HT1080 (cell line): ENCODE measurements around the gene CSNK2B. TPM values are rescaled to one million over a fixed set of nuclear protein-coding genes. Genes with fewer than 3 reads are reported as not detected.

Experiments
- DNase-seq: peaks from one replicate; pipeline ENCODE4 v3.0.0-alpha.2; 2015; ENCODE audit warnings: low read depth
- small RNA-seq: library from RNA; depleted of rRNA; stranded (forward); fragments of <200 nt; gene quantifications from one replicate; pipeline ENCODE3, GENCODE V24; 2014
- total RNA-seq: library from RNA; depleted of rRNA; stranded (reverse); fragments of >200 nt; shearing (Covaris generic); gene quantifications from 2 replicates; pipeline ENCODE4 v1.2.3, GENCODE V29; 2014; rRNA removed

CSNK2B gene
- total RNA-seq, 1 experiment from 2014 or later: 357 TPM

DNA sequence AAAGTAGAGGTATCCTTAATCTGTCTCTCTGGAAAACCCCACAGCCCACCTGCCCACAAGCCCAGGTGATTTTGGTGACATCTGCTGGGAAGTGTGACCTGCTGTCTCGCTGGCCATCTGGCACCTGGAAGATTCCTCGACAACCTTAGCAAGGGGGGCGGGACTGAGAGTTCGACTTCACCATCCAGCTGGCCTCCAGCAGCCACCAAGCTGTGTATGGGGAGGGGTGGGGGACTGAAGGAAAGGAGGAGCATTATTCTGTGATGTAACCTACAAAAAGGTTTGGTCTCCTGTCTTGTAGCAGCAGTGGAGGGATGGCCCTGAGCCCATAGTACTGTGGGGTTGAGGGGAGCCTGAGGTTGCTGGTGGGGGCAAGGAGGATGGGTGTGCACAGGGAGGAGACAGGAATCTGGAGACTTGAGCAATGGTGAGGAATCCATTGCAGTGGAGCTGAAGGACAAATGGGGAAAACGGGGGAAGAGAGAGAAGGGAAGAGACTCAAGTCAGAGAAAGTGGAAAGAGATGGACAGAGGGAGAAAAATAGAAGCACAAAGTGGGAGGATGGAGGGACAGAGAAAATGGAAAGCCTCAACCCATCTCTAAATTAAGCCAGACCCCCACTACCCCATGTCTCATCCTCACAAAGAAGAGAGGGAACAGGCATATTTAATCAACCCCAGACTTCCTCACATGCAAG is 44.8 kb downstream of the CSNK2B start:
- no peak for DNase-seq

GRCh38 chr6:31711233-31711632 is 45.4 kb downstream of the CSNK2B start:
- DNase-seq: no peak

GRCh38 chr6:31712296-31712695 is 46.4 kb downstream of the CSNK2B start:
- DNase-seq: peak; percentile 25

DNA sequence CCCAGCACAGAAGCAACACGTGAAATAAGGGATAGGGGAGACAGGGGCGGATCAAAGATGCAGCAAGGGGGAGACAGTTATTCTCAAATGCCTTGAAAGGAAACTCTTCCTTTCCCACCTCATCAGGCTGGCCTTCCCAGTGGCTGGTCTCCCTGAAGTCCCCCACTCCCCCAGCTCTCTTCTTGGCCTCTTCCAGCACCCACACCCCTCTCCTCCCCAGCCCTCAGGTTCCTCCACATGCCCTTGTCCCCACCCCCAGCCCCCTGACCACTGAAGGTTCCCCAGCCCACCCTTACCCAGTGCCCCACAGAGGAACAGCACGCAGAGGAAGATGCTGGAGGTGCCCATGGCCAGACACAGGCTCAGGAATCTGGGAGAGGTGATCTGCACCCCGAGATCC is 47.6 kb downstream of the CSNK2B start:
- no peak for DNase-seq

DNA sequence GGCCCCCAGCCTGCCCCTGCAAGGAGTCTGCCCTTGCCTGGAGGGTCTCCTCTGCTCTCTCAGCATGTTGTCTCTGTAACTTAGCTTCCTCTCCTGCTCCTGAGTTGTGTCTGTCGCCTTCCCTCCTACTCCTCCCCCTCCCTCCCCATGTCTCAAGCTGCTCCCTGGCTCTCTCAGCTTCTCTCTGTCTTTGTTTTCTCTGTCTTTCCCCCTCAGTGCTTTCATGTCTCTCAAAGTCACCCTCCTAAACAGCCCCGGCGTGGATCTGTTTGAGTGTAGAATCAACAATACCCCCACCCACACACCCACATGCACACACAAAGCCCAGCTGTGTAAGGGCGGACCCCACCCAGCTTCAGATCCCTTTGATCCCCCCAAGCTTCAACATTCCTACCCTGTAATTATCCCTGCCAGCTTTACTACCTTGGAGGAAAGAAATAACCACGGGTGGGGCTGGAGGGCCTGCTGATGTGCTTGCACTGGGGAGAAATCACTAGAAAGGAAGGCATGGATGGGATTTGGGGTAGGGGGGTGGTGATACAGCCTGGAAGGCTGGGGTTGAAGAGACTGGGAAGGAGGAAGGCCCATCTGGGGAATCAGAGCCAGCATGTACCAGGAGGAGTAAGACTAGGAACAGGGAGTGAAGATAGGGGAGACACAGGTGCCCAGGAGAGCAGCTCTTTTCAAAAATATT is 48.3 kb downstream of the CSNK2B start:
- no peak for DNase-seq

GRCh38 chr6:31715022-31715958 is 49.4 kb downstream of the CSNK2B start, which contains the start of gene LY6G6D:
LY6G6D (plus strand) TSS chr6:31715348; CDS start chr6:31715356, 8 bp downstream.
- DNase-seq: no peak

GRCh38 chr6:31717499-31718222 is 51.8 kb downstream of the CSNK2B start:
- DNase-seq: no peak

- no peak for DNase-seq
These were observed 52.4 kb downstream of the CSNK2B start for GRCh38 chr6:31718265-31718664.

GRCh38 chr6:31719001-31719400 is 53.1 kb downstream of the CSNK2B start:
- DNase-seq: no peak

Small RNA genes lying within 50 kb of the gene (small RNA-seq; reads per million reads assigned to genes)
- gene LY6G6D: not detected
- not detected for gene MIR4646
- not detected for gene MIR6832
- not detected for gene RF00019
- 25.5 reads per million, percentile 93 among the genes with 10 or more reads in this experiment for gene SNORA38

Other genes with a start within 250 kb of the CSNK2B start
- gene MICB, start 167.9 kb upstream of the CSNK2B start, total RNA-seq: not detected in 2 replicates
- not detected in 2 replicates for gene MCCD1, start 137.1 kb upstream of the CSNK2B start, total RNA-seq
- 856 and 950 TPM in 2 replicates for gene DDX39B, start 124.1 kb upstream of the CSNK2B start, total RNA-seq
- 2.1 TPM in 2 replicates for gene ATP6V1G2, start 119.5 kb upstream of the CSNK2B start, total RNA-seq
- 21.2 and 21.9 TPM in 2 replicates for gene NFKBIL1, start 118.5 kb upstream of the CSNK2B start, total RNA-seq
- gene LTA, start 93.8 kb upstream of the CSNK2B start, total RNA-seq: not detected in 2 replicates
- gene TNF, start 90.5 kb upstream of the CSNK2B start, total RNA-seq: not detected in 2 replicates
- gene LTB, start 83.7 kb upstream of the CSNK2B start, total RNA-seq: not detected in 2 replicates
- gene LST1, start 79.8 kb upstream of the CSNK2B start, total RNA-seq: not detected in 2 replicates
- not detected in 2 replicates for gene NCR3, start 73.1 kb upstream of the CSNK2B start, total RNA-seq
- not detected in 2 replicates for gene AIF1, start 50.8 kb upstream of the CSNK2B start, total RNA-seq
- 93.0 and 115 TPM in 2 replicates for gene PRRC2A, start 45.4 kb upstream of the CSNK2B start, total RNA-seq
- gene BAG6, start 13.4 kb upstream of the CSNK2B start, total RNA-seq: 196 and 211 TPM in 2 replicates
- 1.8 and 2.5 TPM in 2 replicates for gene APOM, start 10.2 kb upstream of the CSNK2B start, total RNA-seq
- 21.8 and 22.8 TPM in 2 replicates for gene C6orf47, start 5.3 kb upstream of the CSNK2B start, total RNA-seq
- 37.5 and 38.5 TPM in 2 replicates for gene GPANK1, start 1.1 kb upstream of the CSNK2B start, total RNA-seq
- 0.88 and 2.6 TPM in 2 replicates for gene LY6G5B, start 3.9 kb downstream of the CSNK2B start, total RNA-seq
- 0.47 and 3.6 TPM in 2 replicates for gene LY6G5C, start 15.0 kb downstream of the CSNK2B start, total RNA-seq
- gene ABHD16A, start 37.2 kb downstream of the CSNK2B start, total RNA-seq: 21.6 and 26.5 TPM in 2 replicates
- gene LY6G6F, start 40.8 kb downstream of the CSNK2B start, total RNA-seq: not detected in 2 replicates
- not detected in 2 replicates for gene LY6G6D, start 49.3 kb downstream of the CSNK2B start, total RNA-seq
- gene LY6G6C, start 55.7 kb downstream of the CSNK2B start, total RNA-seq: not detected in 2 replicates
- not detected in 2 replicates for gene MPIG6B, start 57.3 kb downstream of the CSNK2B start, total RNA-seq
- 36.0 and 36.2 TPM in 2 replicates for gene DDAH2, start 63.2 kb downstream of the CSNK2B start, total RNA-seq
- 1,383 and 1,400 TPM in 2 replicates for gene CLIC1, start 70.5 kb downstream of the CSNK2B start, total RNA-seq
- 9.5 and 10.2 TPM in 2 replicates for gene MSH5, start 73.9 kb downstream of the CSNK2B start, total RNA-seq
- gene SAPCD1, start 96.6 kb downstream of the CSNK2B start, total RNA-seq: 0.64 and 3.5 TPM in 2 replicates
- 0.77 and 0.79 TPM in 2 replicates for gene VWA7, start 111.2 kb downstream of the CSNK2B start, total RNA-seq
- 63.0 and 76.4 TPM in 2 replicates for gene VARS1, start 129.7 kb downstream of the CSNK2B start, total RNA-seq
- 104 and 115 TPM in 2 replicates for gene LSM2, start 140.9 kb downstream of the CSNK2B start, total RNA-seq
- 0.73 and 1.3 TPM in 2 replicates for gene HSPA1L, start 149.2 kb downstream of the CSNK2B start, total RNA-seq
- gene HSPA1A, start 149.5 kb downstream of the CSNK2B start, total RNA-seq: 99.6 and 108 TPM in 2 replicates
- 134 and 135 TPM in 2 replicates for gene HSPA1B, start 161.7 kb downstream of the CSNK2B start, total RNA-seq
- 46.3 and 49.5 TPM in 2 replicates for gene NEU1, start 196.7 kb downstream of the CSNK2B start, total RNA-seq
- gene SLC44A4, start 212.9 kb downstream of the CSNK2B start, total RNA-seq: 0.45 TPM in 1 of 2 replicates, not detected in the other
- gene EHMT2, start 231.6 kb downstream of the CSNK2B start, total RNA-seq: 56.7 and 57.5 TPM in 2 replicates
- 10.8 and 15.1 TPM in 2 replicates for gene ZBTB12, start 236.0 kb downstream of the CSNK2B start, total RNA-seq